ENCODE measurements around the gene TMEM119. TPM values are rescaled to one million over a fixed set of nuclear protein-coding genes. Genes with fewer than 3 reads are reported as not detected.
"Not testable (repeated sequence)": the region's sequence is repeated elsewhere in the genome, so short reads cannot be mapped to it uniquely, and the experiment has no call there.

Gene TMEM119
- total RNA-seq, 1 experiment from 2014 or later = not detected

DNA sequence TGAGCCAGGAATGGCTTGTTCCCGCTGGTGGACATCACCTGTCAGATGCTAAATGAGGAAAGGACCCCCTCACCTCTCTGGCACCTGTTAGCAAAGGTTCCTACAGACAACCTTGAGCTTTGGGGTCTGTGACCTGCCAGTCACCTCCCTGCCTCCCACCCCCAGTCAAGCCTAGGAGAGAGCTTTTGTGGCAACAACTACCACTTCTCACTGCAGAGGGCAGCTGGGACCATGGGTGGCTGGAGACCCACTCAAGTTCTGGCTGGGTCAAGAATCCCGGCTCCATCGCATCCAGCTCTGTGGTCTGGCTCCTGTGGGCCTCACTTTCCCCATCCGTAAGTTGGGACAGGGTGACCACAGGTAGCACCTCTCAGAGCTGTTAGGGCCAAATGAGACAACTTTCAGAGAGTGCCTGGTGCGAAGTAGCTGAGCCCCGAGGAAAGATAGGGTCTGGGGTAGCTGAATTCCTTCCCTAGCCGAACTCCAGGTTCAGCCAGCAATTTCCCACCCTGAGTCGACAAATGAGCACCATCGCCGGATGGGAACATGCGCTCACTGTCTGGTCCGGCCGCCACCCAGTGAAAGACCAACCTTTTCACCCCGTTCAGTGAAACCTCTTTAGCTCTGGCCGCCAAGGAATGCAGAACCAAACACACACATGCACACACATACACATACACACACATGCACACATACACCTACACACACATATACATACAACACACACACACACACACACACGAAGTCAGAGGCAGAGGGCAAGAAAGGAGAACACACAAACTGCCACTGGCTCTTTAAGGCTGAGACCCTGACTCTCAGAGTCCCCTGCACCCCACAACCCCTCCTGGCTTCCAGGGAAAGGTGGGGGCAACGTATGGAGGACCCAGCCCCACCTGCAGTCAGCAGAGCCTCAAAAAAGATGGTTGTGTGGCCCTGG, 1.9 kb downstream of the TMEM119 start:
- Histone ChIP-seq H3K36me3 (ENCODE audit: insufficient read depth, low read length) (no peaks in the 10 kb centered on the region), H3K9me2 (replicated peaks; ENCODE audit: insufficient read depth, low read length) (no peaks in the 10 kb centered on the region), H4K20me1 (ENCODE audit: insufficient read depth, low read depth, low read length) (no peaks in the 10 kb centered on the region), H3K4me2 (ENCODE audit: low read depth, low read length, poor library complexity, severe bottlenecking) (no peak overlapping the region), H3K27me3 (ENCODE audit: low read length) (no peaks in the 10 kb centered on the region), H3K27ac (ENCODE audit: low read length) (no peak overlapping the region), H3K4me3 (ENCODE audit: low read length) (no peak overlapping the region), H2AFZ (ENCODE audit: low read length) (no peak overlapping the region), H3K79me2 (ENCODE audit: low read length) (no peaks in the 10 kb centered on the region), H3K4me1 (ENCODE audit: low read length) (no peaks in the 10 kb centered on the region), H3K9ac (ENCODE audit: low read length) (no peak overlapping the region), H3K9me3 (ENCODE audit: low read length) (no peaks in the 10 kb centered on the region)
- no peak for DNase-seq

- no peaks in the 10 kb centered on the region for H3K9me2 ChIP-seq (replicated peaks; ENCODE audit: insufficient read depth, low read length)
- H3K36me3 ChIP-seq (ENCODE audit: insufficient read depth, low read length) = no peaks in the 10 kb centered on the region
- H3K27ac ChIP-seq (ENCODE audit: low read length) = no peak overlapping the region
- no peak overlapping the region for H3K4me3 ChIP-seq (ENCODE audit: low read length)
- H3K4me1 ChIP-seq (ENCODE audit: low read length) = no peaks in the 10 kb centered on the region
- H4K20me1 ChIP-seq (ENCODE audit: insufficient read depth, low read depth, low read length) = no peaks in the 10 kb centered on the region
- H2AFZ ChIP-seq (ENCODE audit: low read length) = no peak overlapping the region
- no peaks in the 10 kb centered on the region for H3K79me2 ChIP-seq (ENCODE audit: low read length)
- H3K27me3 ChIP-seq (ENCODE audit: low read length) = no peaks in the 10 kb centered on the region
- no peak overlapping the region for H3K4me2 ChIP-seq (ENCODE audit: low read depth, low read length, poor library complexity, severe bottlenecking)
- no peak overlapping the region for H3K9ac ChIP-seq (ENCODE audit: low read length)
- no peaks in the 10 kb centered on the region for H3K9me3 ChIP-seq (ENCODE audit: low read length)
- no peak for DNase-seq
Observed at GRCh38 chr12:108594960-108595710, 2.7 kb downstream of the TMEM119 start.

DNA sequence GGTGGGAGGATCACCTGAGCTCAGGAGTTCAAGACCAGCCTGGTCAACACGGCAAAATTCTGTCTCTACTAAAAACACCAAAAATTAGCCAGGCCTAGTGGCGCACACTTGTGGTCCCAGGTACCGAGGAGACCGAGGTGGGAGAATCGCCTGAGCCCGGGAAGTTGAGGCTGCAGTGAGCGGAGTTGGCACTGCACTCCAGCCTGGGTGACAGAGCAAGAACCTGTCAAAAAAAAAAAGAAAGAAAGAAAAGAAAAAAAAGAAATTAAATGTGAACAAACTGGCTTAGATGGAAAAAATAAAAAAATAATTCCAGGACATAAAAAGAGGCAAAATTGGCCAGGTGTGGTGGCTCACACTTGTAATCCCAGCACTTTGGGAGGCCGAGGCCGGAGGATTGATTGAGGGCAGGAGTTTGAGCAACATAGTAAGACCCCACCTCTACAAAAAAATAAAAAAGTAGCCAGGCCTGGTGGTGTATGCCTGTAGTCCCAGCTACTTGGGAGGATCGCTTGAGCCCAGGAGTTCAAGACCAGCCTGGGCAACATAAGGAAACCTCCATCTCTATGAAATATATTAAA, 3.5 kb downstream of the TMEM119 start:
- Histone ChIP-seq H3K4me1 (ENCODE audit: low read length) (no peaks in the 10 kb centered on the region), H3K4me2 (ENCODE audit: low read depth, low read length, poor library complexity, severe bottlenecking) (no peak overlapping the region), H3K36me3 (ENCODE audit: insufficient read depth, low read length) (no peaks in the 10 kb centered on the region), H3K4me3 (ENCODE audit: low read length) (no peak overlapping the region), H4K20me1 (ENCODE audit: insufficient read depth, low read depth, low read length) (no peaks in the 10 kb centered on the region), H3K27ac (ENCODE audit: low read length) (no peak overlapping the region), H2AFZ (ENCODE audit: low read length) (no peak overlapping the region), H3K9me3 (ENCODE audit: low read length) (no peaks in the 10 kb centered on the region), H3K9me2 (replicated peaks; ENCODE audit: insufficient read depth, low read length) (no peaks in the 10 kb centered on the region), H3K79me2 (ENCODE audit: low read length) (no peaks in the 10 kb centered on the region), H3K27me3 (ENCODE audit: low read length) (no peaks in the 10 kb centered on the region), H3K9ac (ENCODE audit: low read length) (no peak overlapping the region)
- DNase-seq = no peak

- no peaks in the 10 kb centered on the region for H3K27me3 ChIP-seq (ENCODE audit: low read length)
- no peaks in the 10 kb centered on the region for H3K79me2 ChIP-seq (ENCODE audit: low read length)
- no peaks in the 10 kb centered on the region for H3K4me1 ChIP-seq (ENCODE audit: low read length)
- H2AFZ ChIP-seq (ENCODE audit: low read length) = no peak overlapping the region
- no peak overlapping the region for H3K4me3 ChIP-seq (ENCODE audit: low read length)
- DNase-seq = no peak
- H3K27ac ChIP-seq (ENCODE audit: low read length) = no peak overlapping the region
- H3K4me2 ChIP-seq (ENCODE audit: low read depth, low read length, poor library complexity, severe bottlenecking) = no peak overlapping the region
- no peaks in the 10 kb centered on the region for H3K36me3 ChIP-seq (ENCODE audit: insufficient read depth, low read length)
- H3K9me2 ChIP-seq (replicated peaks; ENCODE audit: insufficient read depth, low read length) = no peaks in the 10 kb centered on the region
- no peak overlapping the region for H3K9ac ChIP-seq (ENCODE audit: low read length)
- no peaks in the 10 kb centered on the region for H4K20me1 ChIP-seq (ENCODE audit: insufficient read depth, low read depth, low read length)
- H3K9me3 ChIP-seq (ENCODE audit: low read length) = no peaks in the 10 kb centered on the region
Observed at GRCh38 chr12:108592033-108592909, 5.6 kb downstream of the TMEM119 start.

- H3K27ac ChIP-seq (ENCODE audit: low read length) = no peak overlapping the region
- H4K20me1 ChIP-seq (ENCODE audit: insufficient read depth, low read depth, low read length) = no peaks in the 10 kb centered on the region
- no peaks in the 10 kb centered on the region for H3K36me3 ChIP-seq (ENCODE audit: insufficient read depth, low read length)
- H3K79me2 ChIP-seq (ENCODE audit: low read length) = no peaks in the 10 kb centered on the region
- no peaks in the 10 kb centered on the region for H3K9me3 ChIP-seq (ENCODE audit: low read length)
- H2AFZ ChIP-seq (ENCODE audit: low read length) = no peak overlapping the region
- no peaks in the 10 kb centered on the region for H3K4me1 ChIP-seq (ENCODE audit: low read length)
- H3K9ac ChIP-seq (ENCODE audit: low read length) = no peak overlapping the region
- no peak for DNase-seq
- H3K9me2 ChIP-seq (replicated peaks; ENCODE audit: insufficient read depth, low read length) = no peaks in the 10 kb centered on the region
- H3K27me3 ChIP-seq (ENCODE audit: low read length) = no peaks in the 10 kb centered on the region
- H3K4me2 ChIP-seq (ENCODE audit: low read depth, low read length, poor library complexity, severe bottlenecking) = no peak overlapping the region
- H3K4me3 ChIP-seq (ENCODE audit: low read length) = no peak overlapping the region
Observed at GRCh38 chr12:108591267-108591980, 6.5 kb downstream of the TMEM119 start.

DNA sequence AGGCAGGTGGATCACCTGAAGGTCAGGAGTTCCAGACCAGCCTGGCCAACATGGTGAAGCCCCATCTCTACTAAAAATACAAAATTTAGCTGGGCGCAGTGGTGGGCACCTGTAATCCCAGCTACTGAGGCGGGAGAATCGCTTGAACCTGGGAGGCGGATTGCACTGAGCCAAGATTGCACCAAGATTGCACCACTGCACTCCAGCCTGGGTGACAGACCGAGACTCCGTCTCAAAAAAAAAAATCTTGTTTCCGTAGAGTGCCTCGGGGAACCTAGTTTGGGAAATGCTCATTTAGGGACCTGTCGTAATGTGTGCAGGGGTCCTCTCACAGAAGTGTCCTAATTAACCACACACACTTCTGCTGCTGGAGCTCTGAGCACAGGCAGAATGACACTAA, 7.4 kb downstream of the TMEM119 start:
- not testable (repeated sequence) for H3K36me3 ChIP-seq (ENCODE audit: insufficient read depth, low read length); H3K4me1 ChIP-seq (ENCODE audit: low read length); H2AFZ ChIP-seq (ENCODE audit: low read length); H3K9ac ChIP-seq (ENCODE audit: low read length); H3K4me3 ChIP-seq (ENCODE audit: low read length); H3K9me2 ChIP-seq (replicated peaks; ENCODE audit: insufficient read depth, low read length); H3K27me3 ChIP-seq (ENCODE audit: low read length); H4K20me1 ChIP-seq (ENCODE audit: insufficient read depth, low read depth, low read length); H3K9me3 ChIP-seq (ENCODE audit: low read length); H3K4me2 ChIP-seq (ENCODE audit: low read depth, low read length, poor library complexity, severe bottlenecking); DNase-seq; H3K27ac ChIP-seq (ENCODE audit: low read length); H3K79me2 ChIP-seq (ENCODE audit: low read length)

DNA sequence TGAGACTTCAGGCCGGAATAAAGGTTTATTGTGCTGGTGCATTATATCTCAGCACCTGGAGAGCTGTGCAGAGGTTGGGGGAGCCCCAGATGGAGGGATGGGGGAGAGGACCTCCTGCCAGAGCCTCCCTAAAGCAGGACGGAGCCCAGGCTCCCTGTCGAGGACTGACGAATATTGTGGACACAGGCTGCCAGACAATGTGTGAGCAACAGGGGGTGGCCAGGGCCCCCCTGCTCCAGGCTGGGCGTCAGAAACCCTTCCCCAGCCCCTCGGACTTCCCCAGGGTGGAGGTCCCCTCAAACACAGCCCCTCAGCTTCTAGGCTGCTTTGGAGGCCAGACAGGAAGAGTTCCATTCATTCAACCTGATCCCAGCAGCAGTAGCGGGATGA, 8.0 kb downstream of the TMEM119 start:
- Histone ChIP-seq H3K4me1 (ENCODE audit: low read length) (no peaks in the 10 kb centered on the region), H3K27ac (ENCODE audit: low read length) (no peak overlapping the region), H3K27me3 (ENCODE audit: low read length) (no peaks in the 10 kb centered on the region), H3K4me2 (ENCODE audit: low read depth, low read length, poor library complexity, severe bottlenecking) (no peak overlapping the region), H3K9me3 (ENCODE audit: low read length) (no peaks in the 10 kb centered on the region), H3K79me2 (ENCODE audit: low read length) (no peaks in the 10 kb centered on the region), H3K4me3 (ENCODE audit: low read length) (no peak overlapping the region), H3K36me3 (ENCODE audit: insufficient read depth, low read length) (no peaks in the 10 kb centered on the region), H3K9ac (ENCODE audit: low read length) (no peak overlapping the region), H4K20me1 (ENCODE audit: insufficient read depth, low read depth, low read length) (no peaks in the 10 kb centered on the region), H2AFZ (ENCODE audit: low read length) (no peak overlapping the region), H3K9me2 (replicated peaks; ENCODE audit: insufficient read depth, low read length) (no peaks in the 10 kb centered on the region)
- DNase-seq = no peak

All from Karpas-422 (cell line).